ENCODE data around the gene LGR4.

Gene LGR4

DNA sequence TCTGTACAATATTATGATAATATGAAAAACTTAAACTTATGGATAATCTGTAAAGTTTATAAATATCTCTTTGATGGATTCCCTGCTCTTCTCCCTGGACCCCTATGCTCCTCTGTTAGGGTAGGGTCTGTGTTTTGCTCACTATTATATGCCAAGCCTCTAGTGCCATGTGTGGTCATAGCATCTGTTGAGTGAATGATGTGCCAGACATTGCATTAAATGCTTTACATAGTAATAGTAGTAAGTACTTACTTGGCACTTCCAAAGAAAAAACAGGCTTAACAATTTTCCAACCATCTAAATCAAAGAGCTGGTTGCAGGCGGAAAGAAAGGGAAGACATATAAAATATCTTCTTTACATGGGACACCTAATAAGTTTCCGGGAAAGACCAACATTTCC, 46.8 kb downstream of the LGR4 start:
- no peak for DNase-seq (ENCODE audit: low spot score)

- DNase-seq (ENCODE audit: low spot score), result no peak
Observed at GRCh38 chr11:27423125-27423524, 49.5 kb downstream of the LGR4 start.

DNA sequence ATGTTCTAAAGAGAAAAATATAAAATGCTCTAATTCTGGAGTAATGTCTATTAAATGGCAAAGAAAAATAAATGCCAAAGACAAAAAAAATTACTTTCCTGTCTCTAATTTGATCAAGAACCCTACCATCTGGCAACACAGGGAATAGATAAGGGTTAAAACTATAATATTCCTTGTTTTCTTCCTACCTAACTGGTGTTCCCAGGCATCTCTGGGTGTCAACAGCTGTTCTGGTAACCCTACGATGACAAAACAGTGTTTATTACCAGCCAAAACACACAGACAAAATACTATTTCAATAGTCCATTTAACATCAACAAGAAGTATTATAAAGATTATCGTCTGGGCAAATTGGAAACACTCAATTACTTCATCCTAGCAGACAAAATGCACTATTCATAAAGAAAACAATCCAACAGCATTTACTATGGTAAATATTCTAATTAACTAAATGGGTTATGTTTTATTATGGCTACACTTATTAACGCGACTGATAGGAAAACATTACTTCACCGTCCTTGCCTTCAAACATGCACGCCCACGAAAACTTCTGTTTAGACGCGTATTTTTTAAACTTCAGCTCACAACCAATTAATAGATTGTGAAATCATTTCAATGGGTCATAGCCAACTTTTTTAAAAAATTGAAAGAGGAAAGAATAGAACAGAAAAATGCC, 50.6 kb downstream of the LGR4 start:
- DNase-seq (ENCODE audit: low spot score), result no peak

DNA sequence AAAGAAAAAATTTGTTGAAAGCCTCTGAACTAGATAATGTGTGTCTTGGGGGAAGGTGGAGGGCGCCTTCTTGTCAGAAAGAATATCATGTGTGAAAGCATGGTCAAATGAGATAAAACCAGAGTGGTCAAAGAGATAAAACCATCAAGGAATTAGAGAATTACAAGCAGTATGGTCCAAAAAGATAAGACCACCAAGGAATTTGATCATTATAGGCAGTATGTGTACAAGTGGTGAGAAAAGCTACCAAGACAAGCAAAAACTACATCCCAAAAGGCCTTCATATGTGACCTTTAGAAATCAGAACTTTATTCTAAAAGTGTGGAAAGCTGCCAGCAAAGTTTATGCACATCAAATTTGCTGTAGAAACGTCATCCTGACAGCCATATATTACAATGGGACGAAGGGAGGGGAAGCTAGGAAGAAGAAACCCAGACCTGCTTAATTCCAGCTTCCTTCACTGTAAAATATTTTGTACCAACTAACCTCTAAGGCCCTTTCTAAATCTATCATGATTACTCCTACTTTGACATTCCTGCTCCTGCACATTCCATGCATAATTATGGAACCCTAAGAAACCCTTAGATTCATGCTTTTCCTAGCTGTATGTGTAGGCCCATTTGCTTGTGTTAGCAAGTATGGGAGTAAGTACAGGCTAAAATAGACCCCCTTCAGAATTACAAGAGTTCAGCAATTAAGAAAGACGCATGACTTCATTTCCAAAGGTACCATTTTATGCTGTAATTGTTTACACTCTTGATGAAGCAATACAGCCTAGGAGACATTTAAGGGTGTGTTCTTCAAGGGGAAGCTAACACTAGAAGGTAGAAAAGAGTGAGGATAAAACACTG, 51.6 kb downstream of the LGR4 start:
- no peak for DNase-seq (ENCODE audit: low spot score)

- DNase-seq (ENCODE audit: low spot score), result no peak
Observed at GRCh38 chr11:27420217-27420616, 52.4 kb downstream of the LGR4 start.

DNA sequence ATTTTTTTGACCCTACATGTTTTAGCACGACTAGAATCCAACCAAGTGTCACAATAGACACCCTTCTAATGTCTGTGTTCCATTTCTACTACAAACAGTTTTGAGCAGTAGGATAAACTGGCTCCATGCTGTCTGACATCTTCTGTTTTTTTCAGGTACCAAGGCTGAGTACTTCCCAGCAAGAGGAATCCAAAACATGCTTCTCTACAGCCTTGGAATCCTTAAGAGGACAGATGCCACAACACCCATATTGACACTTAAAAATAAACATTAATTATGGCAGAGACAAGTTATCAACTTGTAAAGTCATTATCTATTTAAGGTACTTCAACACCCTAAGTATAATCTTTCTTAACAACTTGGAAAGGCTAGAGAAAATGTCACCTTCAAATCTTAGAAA, 54.2 kb downstream of the LGR4 start:
- no peak for DNase-seq (ENCODE audit: low spot score)

GRCh38 chr11:27416568-27417176, 55.9 kb downstream of the LGR4 start:
- no peak for DNase-seq (ENCODE audit: low spot score)

DNA sequence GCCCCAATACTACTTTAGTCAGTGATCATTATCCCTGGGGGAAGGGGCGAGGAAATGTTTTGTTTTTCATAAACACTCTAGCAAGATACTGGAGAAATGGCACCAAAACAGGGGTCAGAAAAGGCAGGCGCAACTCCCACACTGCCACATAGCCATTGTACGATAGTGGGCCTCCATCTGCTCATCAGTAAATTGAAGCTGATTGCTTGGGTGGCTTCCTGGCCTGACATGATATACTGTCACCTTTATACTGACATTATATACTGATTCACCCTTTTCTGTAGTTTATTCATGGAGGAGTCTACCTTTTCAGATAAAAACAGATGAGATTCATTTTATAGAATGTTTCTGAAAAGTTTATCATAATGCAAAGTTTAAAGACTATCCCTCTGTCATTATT, 57.9 kb downstream of the LGR4 start:
- no peak for DNase-seq (ENCODE audit: low spot score)

DNA sequence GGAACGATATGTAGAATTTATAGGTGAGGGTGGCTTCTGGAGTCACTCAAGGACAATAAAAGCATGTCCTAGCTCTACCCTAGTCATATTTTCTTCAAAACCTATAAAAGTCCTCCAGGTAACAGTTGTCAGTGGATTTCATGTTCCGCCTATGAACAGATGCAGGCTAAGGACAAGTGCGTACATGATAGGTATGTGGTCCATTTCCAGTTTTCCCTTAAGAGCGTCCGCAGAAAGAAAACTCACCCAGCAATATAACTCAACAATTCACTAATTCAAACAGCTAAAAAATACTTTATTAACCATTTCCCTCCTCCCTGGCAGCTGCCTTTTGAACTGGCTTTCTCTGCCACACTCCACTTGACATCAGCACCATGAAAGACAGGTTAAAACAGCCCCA, 59.4 kb downstream of the LGR4 start:
- DNase-seq (ENCODE audit: low spot score), result no peak

DNA sequence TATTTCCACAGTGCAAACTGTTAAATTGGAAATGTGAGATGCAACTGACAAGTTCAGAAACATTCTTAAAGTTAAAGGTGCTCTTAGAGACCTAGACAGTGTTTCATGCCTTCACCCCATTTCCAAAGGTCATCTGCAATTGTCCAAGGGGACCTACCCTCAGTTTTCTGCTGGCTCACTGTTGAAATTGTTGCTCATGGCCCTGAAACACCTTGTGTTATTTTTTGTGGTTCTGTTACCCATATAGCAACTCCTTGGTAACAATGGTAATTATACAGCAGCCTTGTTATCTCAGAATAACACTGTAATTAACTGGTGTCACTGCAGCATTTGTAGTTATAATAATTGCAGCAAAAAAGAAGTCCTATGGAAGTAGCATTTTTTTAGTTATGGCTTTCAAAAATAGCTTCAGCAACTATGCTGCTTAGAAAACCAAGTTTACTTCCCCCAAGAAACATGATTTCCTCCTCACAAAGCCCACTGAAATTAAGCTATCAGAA, 60.3 kb downstream of the LGR4 start:
- no peak for DNase-seq (ENCODE audit: low spot score)

DNA sequence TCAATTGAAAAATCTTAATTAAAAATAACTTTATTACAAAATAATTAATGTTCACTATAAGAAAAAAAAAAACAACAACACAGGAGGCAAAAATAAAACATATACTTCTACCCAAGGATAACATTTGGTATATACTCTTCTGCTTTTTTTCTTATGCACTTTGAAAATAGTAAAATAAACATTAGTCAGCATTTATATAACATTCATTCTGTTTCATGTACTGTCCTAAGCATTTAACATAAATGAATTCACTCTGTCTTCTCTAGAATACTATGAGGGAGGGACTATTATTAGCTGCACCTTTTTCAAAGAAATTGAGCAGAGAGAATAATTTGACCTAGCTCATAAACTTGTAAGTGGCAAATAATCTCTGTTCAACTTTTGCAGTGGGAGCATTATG, 61.3 kb downstream of the LGR4 start:
- DNase-seq (ENCODE audit: low spot score), result no peak

GRCh38 chr11:27410272-27410671, 62.3 kb downstream of the LGR4 start:
- DNase-seq (ENCODE audit: low spot score), result no peak

DNA sequence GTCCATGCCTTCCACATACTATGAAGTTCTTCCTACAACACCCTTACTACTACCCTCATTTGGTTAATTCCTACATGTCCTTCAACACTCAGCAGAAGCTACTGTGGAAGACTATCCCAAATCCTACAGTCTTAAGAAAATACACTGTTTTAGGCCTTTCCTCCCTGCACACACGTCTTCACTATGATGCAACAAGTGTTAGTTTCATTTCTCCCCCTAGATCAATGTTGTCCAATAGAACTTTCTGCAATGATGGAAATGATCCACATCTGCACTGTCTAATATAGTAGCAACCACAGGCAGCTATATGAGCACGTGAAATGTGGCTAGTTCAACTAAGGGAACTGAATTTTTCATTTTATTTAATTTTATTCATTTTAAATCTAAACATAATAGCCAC, 62.8 kb downstream of the LGR4 start:
- DNase-seq (ENCODE audit: low spot score), result no peak

DNA sequence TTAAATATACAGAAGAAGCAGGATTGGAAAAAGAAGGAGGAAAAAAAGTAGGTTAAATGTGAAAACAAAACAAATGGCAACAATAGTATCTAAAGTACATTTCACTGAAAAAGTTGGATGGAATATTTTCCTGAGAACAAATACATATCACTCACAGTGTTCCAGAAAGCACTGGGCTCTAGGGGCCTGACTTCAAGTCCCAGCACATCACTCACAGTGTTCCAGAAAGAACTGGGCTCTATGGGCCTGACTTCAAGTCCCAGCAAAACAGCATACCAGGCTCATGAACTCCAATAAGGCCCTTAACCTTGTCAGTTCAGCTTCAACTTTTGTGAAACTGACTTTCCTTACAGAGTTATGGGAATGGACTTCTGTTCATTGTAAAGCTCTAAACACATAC, 63.5 kb downstream of the LGR4 start:
- DNase-seq (ENCODE audit: low spot score), result no peak

GRCh38 chr11:27408246-27408800, 64.3 kb downstream of the LGR4 start:
- no peak for DNase-seq (ENCODE audit: low spot score)

DNA sequence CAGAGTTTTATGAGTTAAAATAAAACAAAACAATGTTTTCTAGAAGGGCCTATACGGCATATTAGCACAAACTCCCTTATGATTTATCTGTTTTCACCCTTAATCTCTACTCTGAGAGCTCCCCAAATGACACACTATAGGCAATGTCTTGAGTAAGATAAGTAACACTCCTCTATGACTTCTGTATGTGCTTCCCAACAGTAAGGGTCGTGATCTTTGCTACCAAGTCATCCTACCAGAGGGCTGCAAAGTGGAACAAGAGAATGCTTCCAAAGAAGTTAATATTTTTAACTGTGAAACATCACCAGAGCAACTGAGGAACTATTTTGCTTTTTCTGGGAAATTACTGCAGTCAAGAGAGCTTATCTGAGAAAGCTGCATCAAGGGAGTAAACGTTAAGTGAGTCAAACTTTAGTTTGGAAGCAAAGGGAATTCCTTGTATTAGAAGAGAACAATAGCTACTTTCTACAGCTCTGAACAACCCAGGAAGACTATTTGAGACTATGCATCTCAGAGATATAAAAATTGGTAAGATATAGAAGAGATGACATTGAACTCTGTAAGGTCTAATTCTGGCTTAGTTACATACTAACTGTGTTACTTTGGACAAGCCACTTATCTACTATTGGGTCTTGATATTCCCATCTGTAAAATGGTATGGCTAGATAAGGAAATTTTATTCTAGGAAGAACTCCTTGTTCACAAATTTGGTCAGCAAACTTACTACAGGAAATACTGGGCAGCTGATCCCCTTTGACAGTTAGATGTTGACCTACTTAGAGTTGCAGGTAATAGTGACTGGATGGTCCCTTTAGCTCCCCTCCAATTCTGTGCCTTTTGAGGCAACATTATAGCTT, 65.9 kb downstream of the LGR4 start:
- DNase-seq (ENCODE audit: low spot score), result no peak

GRCh38 chr11:27405134-27405533, 67.5 kb downstream of the LGR4 start:
- no peak for DNase-seq (ENCODE audit: low spot score)

DNA sequence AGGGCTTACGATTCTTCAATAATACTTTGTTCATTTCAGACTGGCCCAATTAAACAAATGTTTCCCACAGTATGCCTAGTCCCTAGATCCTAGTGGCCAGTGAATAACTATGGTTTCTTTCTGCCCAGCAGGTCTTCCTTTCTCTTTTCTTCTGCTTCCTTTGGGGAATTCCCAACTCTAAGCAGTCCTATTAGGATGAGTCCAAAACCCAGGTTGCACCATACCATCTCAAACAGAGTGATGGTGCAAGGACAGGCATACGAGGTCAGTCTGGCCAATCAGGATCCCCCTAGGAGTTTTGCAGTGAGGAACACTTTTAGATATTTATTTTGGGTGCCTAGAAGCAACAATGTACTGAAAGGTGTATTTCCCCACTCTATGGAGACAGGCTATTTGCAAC, 68.2 kb downstream of the LGR4 start:
- no peak for DNase-seq (ENCODE audit: low spot score)

- no peak for DNase-seq (ENCODE audit: low spot score)
Observed at GRCh38 chr11:27403195-27403594, 69.4 kb downstream of the LGR4 start.

- no peak for DNase-seq (ENCODE audit: low spot score)
Observed at GRCh38 chr11:27402450-27402849, 70.1 kb downstream of the LGR4 start.

GRCh38 chr11:27401833-27402316, 70.7 kb downstream of the LGR4 start:
- no peak for DNase-seq (ENCODE audit: low spot score)
